Inflammatory macrophage treated with lipopolysaccharide for 1 hour (primary cell): ENCODE data around the gene MRPS18B.
A peak's percentile ranks its signal among the peaks of the same experiment; 100 is the strongest.

Experiments used
- DNase-seq, 2 donors: peaks; one replicate each; pipeline ENCODE4 v3.0.0-alpha.2; 2020 to 2022

The MRPS18B gene

DNA sequence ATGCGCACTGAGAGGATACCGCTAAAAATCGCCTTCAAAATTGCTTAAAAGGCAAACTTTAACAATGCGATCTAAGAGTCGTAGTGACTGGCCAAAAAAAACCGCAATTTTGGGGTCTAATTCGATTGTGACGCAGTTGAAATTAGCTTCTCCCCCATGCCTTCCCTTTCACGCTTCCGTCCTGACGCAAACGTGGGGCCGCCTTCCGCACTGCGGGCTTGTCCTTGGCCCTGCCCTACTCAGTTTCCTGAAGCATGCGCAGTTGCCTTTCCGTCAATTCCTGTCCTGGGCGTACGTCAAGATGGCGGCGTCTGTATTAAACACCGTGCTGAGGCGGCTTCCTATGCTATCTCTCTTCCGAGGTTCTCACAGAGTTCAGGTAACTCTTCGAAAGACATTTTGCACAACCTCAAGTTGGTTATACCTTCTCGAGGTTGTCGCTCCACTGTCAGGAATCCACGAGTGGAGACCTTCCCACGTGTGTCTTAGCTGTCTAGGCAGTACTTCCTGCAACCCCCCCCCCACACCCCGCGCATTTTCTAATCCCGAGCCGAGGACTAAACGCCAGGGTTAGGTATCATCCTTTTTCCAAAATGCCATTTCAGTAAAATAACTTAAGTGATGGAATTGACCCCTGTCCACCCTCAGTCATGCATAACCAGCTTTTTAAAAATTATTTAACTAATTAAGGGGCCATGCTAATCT lies at the start of gene MRPS18B:
MRPS18B (plus strand) TSS at position 276 of the 705 bp plus-strand sequence; CDS start at position 302, 26 bp downstream.
- DNase-seq = peak; percentile 96

- DNase-seq = no peak
These were observed 49.4 kb upstream of the MRPS18B start for GRCh38 chr6:30568245-30568644.

GRCh38 chr6:30570263-30570662 lies 47.4 kb upstream of the MRPS18B start:
- DNase-seq = no peak

DNA sequence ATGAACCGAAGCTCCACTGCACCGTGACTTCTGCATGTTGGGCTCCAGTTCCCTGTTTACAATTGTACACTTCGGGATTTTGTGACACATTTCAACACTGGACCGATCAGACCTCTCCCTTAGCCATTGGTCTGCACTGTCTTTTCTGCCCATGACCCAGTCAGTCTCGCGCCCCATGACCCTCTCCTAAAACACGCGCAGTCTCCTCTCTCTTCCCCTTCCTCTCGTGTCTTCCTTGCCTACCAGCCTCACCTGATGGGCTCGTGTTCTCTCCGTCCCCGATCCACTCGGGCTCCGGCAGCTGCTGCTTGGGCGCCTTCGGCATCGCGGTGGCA lies 46.9 kb upstream of the MRPS18B start:
- peak; percentile 34 to 54 for DNase-seq

GRCh38 chr6:30571075-30571761 lies 46.4 kb upstream of the MRPS18B start, which contains the start of gene ABCF1:
ABCF1 (plus strand) TSS chr6:30571442; CDS start chr6:30571488, 46 bp downstream.
- peak; percentile 95 to 100 for DNase-seq

GRCh38 chr6:30571762-30572082 lies 45.9 kb upstream of the MRPS18B start:
- DNase-seq = no peak

GRCh38 chr6:30572148-30572547 lies 45.5 kb upstream of the MRPS18B start:
- DNase-seq = no peak

DNA sequence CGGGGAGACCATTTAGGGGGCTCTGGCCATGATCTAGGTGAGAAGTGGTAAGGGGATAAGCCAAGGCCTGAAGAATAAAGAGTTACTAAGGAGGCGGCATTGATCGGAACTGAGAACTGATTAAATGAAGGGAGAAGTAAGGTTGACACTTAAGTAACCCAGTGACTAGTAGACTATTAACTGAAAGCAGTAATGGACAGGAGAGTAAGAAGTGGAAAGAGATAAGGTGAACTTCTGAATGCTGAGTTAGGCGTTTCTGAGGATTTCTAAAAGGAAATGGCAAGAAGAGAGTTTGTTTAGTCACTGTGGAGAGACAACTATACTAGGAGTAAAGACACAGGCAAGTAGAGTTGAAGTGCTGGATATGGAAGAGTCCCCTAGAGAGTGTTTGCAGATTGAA lies 44.5 kb upstream of the MRPS18B start:
- DNase-seq = no peak

DNA sequence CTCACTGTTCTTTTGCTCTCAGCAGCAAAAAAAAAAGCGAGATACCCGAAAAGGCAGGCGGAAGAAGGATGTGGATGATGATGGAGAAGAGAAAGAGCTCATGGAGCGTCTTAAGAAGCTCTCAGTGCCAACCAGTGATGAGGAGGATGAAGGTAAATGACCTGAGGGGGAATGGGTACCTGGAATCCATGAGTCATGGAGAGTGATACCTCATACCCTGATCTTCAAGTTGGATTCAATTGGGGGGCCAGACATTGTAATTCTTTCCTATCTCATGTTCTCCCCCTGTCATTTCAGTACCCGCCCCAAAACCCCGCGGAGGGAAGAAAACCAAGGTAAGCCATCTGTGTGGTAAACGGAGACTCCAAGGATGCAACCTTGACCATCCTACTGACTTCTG lies 39.6 kb upstream of the MRPS18B start:
- DNase-seq = no peak

- DNase-seq = no peak
These were observed 33.7 kb upstream of the MRPS18B start for GRCh38 chr6:30583921-30584320.

DNA sequence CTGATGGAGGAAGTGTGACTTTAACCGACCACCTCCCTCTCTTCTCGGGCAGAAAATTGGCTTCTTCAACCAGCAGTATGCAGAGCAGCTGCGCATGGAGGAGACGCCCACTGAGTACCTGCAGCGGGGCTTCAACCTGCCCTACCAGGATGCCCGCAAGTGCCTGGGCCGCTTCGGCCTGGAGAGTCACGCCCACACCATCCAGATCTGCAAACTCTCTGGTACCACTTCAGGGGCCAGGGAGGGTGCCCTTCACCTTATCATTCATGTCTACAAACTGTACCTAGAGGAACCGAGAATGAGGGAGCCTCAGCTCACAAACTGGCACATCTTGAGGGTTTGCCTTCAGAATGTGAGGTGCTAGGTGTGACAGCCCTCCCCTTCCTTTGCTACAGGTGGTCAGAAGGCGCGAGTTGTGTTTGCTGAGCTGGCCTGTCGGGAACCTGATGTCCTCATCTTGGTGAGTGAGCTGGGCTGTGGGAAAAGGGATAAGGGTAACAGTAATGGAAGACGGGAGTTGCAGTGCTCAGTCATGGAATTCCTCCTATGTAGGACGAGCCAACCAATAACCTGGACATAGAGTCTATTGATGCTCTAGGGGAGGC lies 27.8 kb upstream of the MRPS18B start:
- DNase-seq = no peak

DNA sequence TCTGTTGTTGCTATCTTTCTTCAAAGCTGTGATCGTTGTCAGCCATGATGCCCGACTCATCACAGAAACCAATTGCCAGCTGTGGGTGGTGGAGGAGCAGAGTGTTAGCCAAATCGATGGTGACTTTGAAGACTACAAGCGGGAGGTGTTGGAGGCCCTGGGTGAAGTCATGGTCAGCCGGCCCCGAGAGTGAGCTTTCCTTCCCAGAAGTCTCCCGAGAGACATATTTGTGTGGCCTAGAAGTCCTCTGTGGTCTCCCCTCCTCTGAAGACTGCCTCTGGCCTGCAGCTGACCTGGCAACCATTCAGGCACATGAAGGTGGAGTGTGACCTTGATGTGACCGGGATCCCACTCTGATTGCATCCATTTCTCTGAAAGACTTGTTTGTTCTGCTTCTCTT lies 27.1 kb upstream of the MRPS18B start:
- DNase-seq = no peak

DNA sequence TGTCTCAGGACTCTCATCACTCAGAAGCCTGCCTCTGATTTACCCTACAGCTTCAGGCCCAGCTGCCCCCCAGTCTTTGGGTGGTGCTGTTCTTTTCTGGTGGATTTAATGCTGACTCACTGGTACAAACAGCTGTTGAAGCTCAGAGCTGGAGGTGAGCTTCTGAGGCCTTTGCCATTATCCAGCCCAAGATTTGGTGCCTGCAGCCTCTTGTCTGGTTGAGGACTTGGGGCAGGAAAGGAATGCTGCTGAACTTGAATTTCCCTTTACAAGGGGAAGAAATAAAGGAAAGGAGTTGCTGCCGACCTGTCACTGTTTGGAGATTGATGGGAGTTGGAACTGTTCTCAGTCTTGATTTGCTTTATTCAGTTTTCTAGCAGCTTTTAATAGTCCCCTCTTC lies 26.6 kb upstream of the MRPS18B start:
- DNase-seq = no peak

DNA sequence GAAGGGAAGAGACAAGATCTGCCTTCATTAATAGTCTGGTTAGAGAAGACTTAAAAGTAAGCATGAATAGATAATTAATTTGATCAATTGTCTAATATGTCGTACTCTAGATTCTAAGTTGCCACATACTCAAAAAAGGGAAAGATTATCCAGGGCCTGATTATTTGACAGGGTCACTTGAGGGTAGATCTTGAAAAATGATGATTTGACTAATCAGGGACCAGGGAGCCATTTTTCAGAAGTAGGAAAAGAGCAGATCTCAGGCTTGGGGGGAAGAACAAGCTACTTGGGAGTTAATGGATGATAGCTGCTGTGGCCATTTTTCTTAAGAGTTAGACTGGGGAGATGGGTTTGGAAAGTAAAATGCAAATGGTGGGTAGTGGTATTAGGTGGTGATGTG lies 25.4 kb upstream of the MRPS18B start:
- no peak for DNase-seq

DNA sequence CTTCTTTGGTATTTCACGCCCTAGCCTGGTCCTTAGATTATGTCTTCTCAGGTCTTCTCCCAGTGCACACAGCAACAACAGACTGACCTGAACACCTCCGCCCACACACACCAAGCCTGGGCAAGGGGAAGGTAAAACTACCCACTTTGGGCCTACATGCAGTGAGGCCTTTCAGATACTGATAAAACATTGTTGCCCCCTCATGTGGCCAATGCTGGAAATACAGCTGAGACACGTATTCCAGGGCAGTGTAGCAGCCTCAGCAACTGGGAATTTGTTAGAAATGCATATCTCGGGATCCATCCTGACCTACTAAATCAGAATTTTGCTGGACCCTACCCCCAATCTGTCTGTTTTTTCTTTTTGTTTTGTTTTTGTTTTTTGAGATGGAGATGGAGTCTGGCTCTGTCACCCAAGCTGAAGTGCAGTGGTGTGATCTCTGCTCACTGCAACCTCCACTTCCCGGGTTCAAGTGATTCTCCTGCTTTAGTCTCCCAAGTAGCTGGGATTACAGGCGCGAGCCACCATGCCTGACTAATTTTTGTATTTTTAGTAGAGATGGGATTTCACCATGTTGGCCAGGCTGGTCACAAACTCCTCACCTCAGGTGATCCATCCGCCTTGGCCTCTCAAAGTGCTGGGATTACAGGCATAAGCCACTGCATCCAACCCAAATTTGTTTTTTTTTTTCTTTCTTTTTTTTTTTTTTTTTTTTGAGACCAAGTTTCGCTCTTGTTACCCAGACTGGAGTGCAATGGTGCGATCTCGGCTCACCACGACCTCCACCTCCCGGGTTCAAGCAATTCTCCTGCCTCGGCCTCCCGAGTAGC lies 20.1 kb upstream of the MRPS18B start:
- DNase-seq = peak; percentile 65 to 97

DNA sequence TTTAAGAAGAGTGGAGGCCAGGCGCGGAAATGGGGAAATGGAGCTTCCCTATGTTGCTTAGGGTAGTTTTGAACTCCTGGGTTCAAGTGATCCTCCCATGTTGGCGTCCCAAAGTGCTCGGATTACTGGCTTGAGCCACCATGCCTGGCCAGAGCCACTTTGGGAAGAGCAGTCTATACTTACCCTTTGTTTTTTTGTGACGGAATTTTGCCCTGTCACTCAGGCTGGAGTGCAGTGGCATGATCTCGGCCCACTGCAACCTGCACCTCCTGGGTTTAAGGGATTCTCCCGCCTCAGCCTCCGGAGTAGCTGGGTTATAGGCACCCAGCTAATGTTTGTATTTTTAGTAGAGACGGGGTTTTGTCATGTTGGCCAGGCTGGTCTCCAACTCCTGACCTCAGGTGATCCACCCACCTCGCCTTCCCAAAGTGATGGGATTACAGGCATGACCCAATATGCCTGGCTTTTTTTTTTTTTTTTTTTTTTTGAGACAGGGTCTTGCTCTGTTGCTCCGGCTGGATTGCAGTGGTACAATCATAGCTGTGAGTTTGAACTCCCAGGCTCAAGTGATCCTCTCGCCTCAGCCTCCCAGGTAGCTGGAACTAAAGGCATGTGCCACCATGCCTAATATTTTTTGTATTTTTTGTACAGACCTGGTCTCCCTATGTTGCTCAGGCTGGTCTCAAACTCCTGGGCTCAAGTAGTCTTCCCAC lies 18.6 kb upstream of the MRPS18B start:
- DNase-seq = no peak

DNA sequence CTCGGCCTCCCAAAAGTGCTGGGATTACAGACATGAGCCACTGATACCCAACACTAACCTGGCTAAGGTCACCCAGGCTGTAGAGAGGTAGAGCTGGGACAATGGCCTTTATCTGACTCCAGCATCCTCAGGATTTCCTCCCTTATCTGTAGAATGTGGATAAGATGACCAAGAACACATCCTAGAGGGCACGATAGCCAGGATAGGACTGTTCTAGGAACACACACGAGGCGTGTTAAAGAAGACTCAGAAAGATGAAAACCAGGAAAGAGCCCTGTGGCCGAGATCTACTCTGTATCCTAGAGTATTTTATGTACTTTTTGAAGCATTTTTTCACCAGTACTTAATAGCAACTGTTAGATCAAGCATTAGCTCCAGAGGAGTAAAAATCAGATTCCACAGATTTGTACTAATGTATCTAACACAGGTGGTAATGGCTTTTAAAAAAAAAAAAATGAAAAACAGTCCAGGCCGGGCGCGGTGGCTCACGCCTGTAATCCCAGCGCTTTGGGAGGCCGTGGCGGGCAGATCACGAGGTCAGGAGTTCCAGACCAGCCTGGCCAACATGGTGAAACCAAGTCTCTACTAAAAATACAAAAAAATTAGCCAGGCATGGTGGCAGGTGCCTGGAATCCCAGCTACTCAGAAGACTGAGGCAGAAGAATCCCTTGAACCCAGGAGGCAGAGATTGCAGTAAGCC lies 17.9 kb upstream of the MRPS18B start:
- DNase-seq = no peak

DNA sequence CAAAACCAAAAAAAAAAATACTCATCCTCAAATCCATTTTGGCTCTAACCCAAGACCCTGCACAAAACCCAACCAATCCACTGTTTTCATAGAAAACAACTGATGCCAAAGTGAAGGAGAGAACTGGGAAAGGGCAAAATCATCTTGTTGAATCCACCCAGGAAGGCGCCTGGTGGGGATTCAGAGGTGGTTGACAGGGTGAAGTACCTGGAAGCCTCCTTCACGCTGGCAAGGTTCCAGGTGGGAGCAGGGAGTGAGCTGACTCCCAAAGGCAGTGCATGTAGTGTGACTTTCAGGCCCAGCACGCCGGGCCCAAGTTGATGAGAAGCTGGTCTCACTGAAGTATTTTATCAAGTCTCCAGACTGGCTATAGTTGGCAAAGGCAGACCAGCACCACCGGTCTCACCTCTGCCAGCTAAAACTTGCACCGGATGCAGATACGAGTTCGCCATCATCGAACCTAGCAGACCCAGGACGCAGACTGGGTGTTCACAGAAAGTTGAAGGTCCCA lies 17.1 kb upstream of the MRPS18B start:
- no peak for DNase-seq

GRCh38 chr6:30601436-30601814 lies 16.2 kb upstream of the MRPS18B start:
- no peak for DNase-seq

DNA sequence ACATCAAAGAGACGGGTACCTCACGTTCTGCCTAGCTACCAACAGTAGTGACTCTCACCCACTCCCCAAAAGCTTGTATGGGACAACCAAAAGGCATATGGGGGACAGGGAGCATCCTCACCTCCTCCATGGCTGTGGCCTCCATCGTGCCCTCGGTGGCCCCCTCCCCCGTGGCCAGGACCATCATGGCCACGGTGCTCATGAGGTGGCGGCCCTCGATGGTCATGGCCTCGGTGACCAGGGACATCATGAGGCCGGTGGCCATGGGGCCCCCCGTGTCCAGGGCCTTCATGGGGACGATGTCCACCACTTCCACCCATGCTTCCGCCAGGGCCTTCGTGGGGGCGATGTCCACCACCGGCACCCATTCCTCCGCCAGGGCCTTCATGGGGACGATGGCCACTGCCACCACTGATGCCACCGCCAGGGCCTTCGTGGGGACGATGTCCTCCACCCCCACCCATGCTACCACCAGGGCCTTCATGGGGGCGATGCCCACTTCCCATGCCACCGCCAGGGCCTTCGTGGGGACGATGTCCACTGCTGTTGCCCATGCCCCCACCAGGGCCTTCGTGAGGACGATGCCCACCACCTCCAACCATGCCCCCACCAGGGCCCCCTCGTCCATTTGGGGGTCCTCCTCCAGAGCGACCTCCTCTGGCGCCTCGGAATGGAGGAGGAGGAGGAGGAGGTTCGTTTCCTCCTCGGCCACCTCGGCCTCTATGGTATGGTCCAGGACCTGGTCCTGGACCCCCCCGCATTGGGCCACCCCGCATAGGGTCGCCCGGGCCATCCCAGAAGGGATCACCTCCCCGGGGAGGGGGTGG lies 15.6 kb upstream of the MRPS18B start:
- no peak for DNase-seq

- DNase-seq = no peak
These were observed 13.7 kb upstream of the MRPS18B start for GRCh38 chr6:30603961-30604360.
